Transverse colon (tissue), 4 donors: ENCODE data around the gene CCT2.

Experiments
- POLR2A ChIP-seq: fragments of 450-650 bp; IDR thresholded peaks from one replicate; pipeline ENCODE4 v1.6.1; 2016; ENCODE audit warnings: antibody characterized with exemption, mild to moderate bottlenecking, moderate library complexity
- POLR2AphosphoS5 ChIP-seq, 3 donors: sonication (generic); formaldehyde crosslinking; IDR thresholded peaks; one replicate each; pipeline ENCODE4 v1.6.1; 2016; ENCODE audit warnings: antibody characterized with exemption in 3 of 3
- TF ChIP-seq, protein P1 (sequence below), 5 experiments: fragments of 200-600 bp in 3 of 5; fragments of 450-650 bp in 2 of 5; sonication (generic) in 3 of 5; IDR thresholded peaks; 1 replicate in 2 of 5; 2 replicates in 3 of 5; pipeline ENCODE4 v1.5.1; 2016 to 2017; ENCODE audit warnings: antibody characterized with exemption in 5 of 5, inconsistent platforms in 3 of 5, mild to moderate bottlenecking in 2 of 5, moderate library complexity in 1 of 5

GRCh38 chr12:69602954-69603353 lies 17.7 kb downstream of the CCT2 start:
- TF ChIP-seq, protein P1, sequence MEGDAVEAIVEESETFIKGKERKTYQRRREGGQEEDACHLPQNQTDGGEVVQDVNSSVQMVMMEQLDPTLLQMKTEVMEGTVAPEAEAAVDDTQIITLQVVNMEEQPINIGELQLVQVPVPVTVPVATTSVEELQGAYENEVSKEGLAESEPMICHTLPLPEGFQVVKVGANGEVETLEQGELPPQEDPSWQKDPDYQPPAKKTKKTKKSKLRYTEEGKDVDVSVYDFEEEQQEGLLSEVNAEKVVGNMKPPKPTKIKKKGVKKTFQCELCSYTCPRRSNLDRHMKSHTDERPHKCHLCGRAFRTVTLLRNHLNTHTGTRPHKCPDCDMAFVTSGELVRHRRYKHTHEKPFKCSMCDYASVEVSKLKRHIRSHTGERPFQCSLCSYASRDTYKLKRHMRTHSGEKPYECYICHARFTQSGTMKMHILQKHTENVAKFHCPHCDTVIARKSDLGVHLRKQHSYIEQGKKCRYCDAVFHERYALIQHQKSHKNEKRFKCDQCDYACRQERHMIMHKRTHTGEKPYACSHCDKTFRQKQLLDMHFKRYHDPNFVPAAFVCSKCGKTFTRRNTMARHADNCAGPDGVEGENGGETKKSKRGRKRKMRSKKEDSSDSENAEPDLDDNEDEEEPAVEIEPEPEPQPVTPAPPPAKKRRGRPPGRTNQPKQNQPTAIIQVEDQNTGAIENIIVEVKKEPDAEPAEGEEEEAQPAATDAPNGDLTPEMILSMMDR (IDR thresholded peaks at IDR 0.05) = no peak
- no peak for TF ChIP-seq POLR2A
- TF ChIP-seq POLR2AphosphoS5 (IDR thresholded peaks at IDR 0.05) = no peak
